ENCODE measurements around the gene ZNF511.

Gene ZNF511

GRCh38 chr10:133358162-133358924, 49.6 kb downstream of the ZNF511 start:
- Histone ChIP-seq H2AFZ (ENCODE audit: low read length) (no peak overlapping the region), H3F3A (ENCODE audit: insufficient read depth, low read length) (no peaks in the 10 kb centered on the region), H3K4me2 (ENCODE audit: low read depth, low read length) (no peak overlapping the region), H3K9ac (ENCODE audit: low read length) (no peak overlapping the region), H3K9me3 (replicated peaks; ENCODE audit: insufficient read depth, low read length) (no peaks in the 10 kb centered on the region), H3K79me2 (ENCODE audit: low read length) (no peaks in the 10 kb centered on the region), H3K4me1 (ENCODE audit: low read length) (no peaks in the 10 kb centered on the region), H3K27ac (ENCODE audit: low read length) (no peak overlapping the region), H3K9me2 (replicated peaks; ENCODE audit: insufficient read depth, low read length) (no peaks in the 10 kb centered on the region), H3K4me3 (ENCODE audit: low read length) (no peak overlapping the region), H3K27me3 (replicated peaks; ENCODE audit: insufficient read depth, low read length) (peaks cover 12% of the 10 kb centered on the region), H4K20me1 (ENCODE audit: insufficient read depth, low read length) (no peaks in the 10 kb centered on the region), H3K36me3 (replicated peaks; ENCODE audit: insufficient read depth, low read length) (no peaks in the 10 kb centered on the region)
- TF ChIP-seq EZH2phosphoT487 (IDR thresholded peaks at IDR 0.05; ENCODE audit: low read length) (no peak), EZH2 (optimal IDR thresholded peaks at IDR 0.05; ENCODE audit: low read depth, low read length) (no peak)
- TF ChIP-seq, protein P1, sequence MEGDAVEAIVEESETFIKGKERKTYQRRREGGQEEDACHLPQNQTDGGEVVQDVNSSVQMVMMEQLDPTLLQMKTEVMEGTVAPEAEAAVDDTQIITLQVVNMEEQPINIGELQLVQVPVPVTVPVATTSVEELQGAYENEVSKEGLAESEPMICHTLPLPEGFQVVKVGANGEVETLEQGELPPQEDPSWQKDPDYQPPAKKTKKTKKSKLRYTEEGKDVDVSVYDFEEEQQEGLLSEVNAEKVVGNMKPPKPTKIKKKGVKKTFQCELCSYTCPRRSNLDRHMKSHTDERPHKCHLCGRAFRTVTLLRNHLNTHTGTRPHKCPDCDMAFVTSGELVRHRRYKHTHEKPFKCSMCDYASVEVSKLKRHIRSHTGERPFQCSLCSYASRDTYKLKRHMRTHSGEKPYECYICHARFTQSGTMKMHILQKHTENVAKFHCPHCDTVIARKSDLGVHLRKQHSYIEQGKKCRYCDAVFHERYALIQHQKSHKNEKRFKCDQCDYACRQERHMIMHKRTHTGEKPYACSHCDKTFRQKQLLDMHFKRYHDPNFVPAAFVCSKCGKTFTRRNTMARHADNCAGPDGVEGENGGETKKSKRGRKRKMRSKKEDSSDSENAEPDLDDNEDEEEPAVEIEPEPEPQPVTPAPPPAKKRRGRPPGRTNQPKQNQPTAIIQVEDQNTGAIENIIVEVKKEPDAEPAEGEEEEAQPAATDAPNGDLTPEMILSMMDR (IDR thresholded peaks at IDR 0.05; ENCODE audit: low read length) = no peak
- no peak for DNase-seq

DNA sequence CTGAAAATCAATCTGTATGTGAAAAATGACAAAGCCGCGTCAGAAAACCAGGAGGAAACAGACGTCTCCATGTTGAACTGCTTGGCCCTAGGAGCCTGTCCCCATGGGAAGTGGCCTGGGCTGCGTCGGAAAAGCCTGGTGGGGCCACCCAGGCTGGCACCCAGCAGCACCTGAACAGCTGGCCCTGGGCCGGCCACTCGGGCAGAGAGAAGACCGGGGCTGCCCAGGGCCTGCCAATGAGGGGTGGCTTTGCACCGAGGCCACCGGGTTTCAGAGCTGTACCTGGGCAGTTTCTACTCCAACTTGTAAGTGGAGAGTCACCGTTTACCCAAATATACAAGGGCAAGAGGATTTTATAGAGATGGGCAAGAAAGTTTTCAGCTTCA, 50.2 kb downstream of the ZNF511 start:
- no peaks in the 10 kb centered on the region for H3K9me3 ChIP-seq (replicated peaks; ENCODE audit: insufficient read depth, low read length)
- TF ChIP-seq EZH2 (optimal IDR thresholded peaks at IDR 0.05; ENCODE audit: low read depth, low read length) (no peak), EZH2phosphoT487 (IDR thresholded peaks at IDR 0.05; ENCODE audit: low read length) (no peak)
- TF ChIP-seq, protein P1 (IDR thresholded peaks at IDR 0.05; ENCODE audit: low read length) = no peak
- H3K79me2 ChIP-seq (ENCODE audit: low read length) = no peaks in the 10 kb centered on the region
- no peaks in the 10 kb centered on the region for H3K9me2 ChIP-seq (replicated peaks; ENCODE audit: insufficient read depth, low read length)
- H3K9ac ChIP-seq (ENCODE audit: low read length) = no peak overlapping the region
- no peak for DNase-seq
- no peak overlapping the region for H2AFZ ChIP-seq (ENCODE audit: low read length)
- no peak overlapping the region for H3K4me3 ChIP-seq (ENCODE audit: low read length)
- no peak overlapping the region for H3K27ac ChIP-seq (ENCODE audit: low read length)
- no peaks in the 10 kb centered on the region for H3F3A ChIP-seq (ENCODE audit: insufficient read depth, low read length)
- no peaks in the 10 kb centered on the region for H3K36me3 ChIP-seq (replicated peaks; ENCODE audit: insufficient read depth, low read length)
- peaks cover 12% of the 10 kb centered on the region for H3K27me3 ChIP-seq (replicated peaks; ENCODE audit: insufficient read depth, low read length)
- no peaks in the 10 kb centered on the region for H3K4me1 ChIP-seq (ENCODE audit: low read length)
- H4K20me1 ChIP-seq (ENCODE audit: insufficient read depth, low read length) = no peaks in the 10 kb centered on the region
- no peak overlapping the region for H3K4me2 ChIP-seq (ENCODE audit: low read depth, low read length)

DNA sequence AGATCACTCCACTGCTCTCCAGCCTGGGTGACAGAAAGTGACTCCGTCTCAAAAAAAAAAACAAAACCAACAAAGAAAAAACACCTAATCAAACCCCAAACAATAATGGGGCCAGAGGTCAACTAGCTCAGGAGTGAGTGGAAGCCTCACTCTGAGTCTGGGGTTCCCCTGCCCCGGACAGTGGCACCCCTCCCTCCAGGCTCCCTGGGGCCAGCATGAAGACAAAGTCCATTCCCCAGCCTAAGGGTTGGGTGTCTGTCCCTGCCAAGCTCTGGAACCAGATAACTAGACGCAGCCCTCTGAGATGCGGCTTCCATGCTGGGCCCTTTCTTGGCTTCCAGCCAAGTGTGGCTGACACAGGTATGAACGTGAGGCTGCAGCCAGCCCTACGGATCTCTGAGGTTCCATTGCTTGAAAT, 50.8 kb downstream of the ZNF511 start:
- no peak overlapping the region for H2AFZ ChIP-seq (ENCODE audit: low read length)
- H3K4me1 ChIP-seq (ENCODE audit: low read length) = no peaks in the 10 kb centered on the region
- H3K9me2 ChIP-seq (replicated peaks; ENCODE audit: insufficient read depth, low read length) = no peaks in the 10 kb centered on the region
- no peak overlapping the region for H3K9ac ChIP-seq (ENCODE audit: low read length)
- no peaks in the 10 kb centered on the region for H3K79me2 ChIP-seq (ENCODE audit: low read length)
- TF ChIP-seq EZH2phosphoT487 (IDR thresholded peaks at IDR 0.05; ENCODE audit: low read length) (no peak), EZH2 (optimal IDR thresholded peaks at IDR 0.05; ENCODE audit: low read depth, low read length) (no peak)
- TF ChIP-seq, protein P1 (IDR thresholded peaks at IDR 0.05; ENCODE audit: low read length) = no peak
- H3K4me3 ChIP-seq (ENCODE audit: low read length) = no peak overlapping the region
- no peaks in the 10 kb centered on the region for H3K36me3 ChIP-seq (replicated peaks; ENCODE audit: insufficient read depth, low read length)
- no peaks in the 10 kb centered on the region for H3F3A ChIP-seq (ENCODE audit: insufficient read depth, low read length)
- H3K9me3 ChIP-seq (replicated peaks; ENCODE audit: insufficient read depth, low read length) = no peaks in the 10 kb centered on the region
- no peak overlapping the region for H3K27ac ChIP-seq (ENCODE audit: low read length)
- DNase-seq = no peak
- H3K27me3 ChIP-seq (replicated peaks; ENCODE audit: insufficient read depth, low read length) = peaks cover 6% of the 10 kb centered on the region; the same call in 1 of the 2 replicates
- no peak overlapping the region for H3K4me2 ChIP-seq (ENCODE audit: low read depth, low read length)
- no peaks in the 10 kb centered on the region for H4K20me1 ChIP-seq (ENCODE audit: insufficient read depth, low read length)
